ENCODE measurements around the gene C11orf58.

The C11orf58 gene

GRCh38 chr11:16738193-16738946, at the start of gene C11orf58:
Gene C11orf58, plus strand, starts transcription at chr11:16738647. Its CDS starts 132 bp downstream, at chr11:16738779.
- DNase-seq (ENCODE audit: low read depth in 2 of 2) = peak; percentile 86 to 90

DNA sequence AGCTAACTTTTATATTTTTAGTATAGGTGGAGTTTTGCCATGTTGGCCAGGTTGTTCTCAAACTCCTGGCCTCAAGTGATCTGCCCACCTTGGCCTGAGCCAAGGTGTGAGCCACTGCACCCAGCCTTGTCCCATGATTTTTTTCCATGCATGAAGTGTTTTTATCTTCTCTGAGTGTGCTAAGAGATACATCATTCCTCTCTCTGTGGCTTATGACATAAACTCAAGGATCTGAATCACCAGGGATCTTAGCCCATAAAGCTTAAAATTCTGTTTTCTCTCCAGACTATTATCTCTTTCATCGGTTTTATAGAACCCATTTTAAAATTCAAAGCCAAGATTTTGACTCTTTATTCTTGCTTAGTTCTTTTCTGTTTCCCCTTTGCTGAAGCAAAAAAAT, 48.4 kb upstream of the C11orf58 start:
- DNase-seq (ENCODE audit: low read depth in 2 of 2) = no peak

DNA sequence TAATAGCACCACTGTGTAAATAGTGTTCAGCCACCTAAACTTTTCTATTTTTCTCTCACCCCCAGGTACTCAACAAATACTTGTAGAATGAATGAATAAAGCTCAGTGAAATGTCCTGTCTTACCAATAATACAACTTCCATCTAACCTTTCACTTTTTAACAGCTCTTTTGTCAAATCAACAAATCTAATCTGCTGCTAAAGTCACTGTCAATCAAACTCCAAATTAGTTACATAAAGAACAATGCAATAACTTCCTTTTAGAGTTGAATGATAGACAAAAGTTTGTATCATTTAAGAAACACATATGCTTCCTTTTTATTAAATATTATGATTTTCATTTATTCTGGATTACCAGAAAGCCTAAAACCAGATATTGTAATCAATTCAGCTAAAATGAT, 34.7 kb upstream of the C11orf58 start:
- DNase-seq (ENCODE audit: low read depth in 2 of 2) = no peak

GRCh38 chr11:16713594-16713993, 24.9 kb upstream of the C11orf58 start:
- no peak for DNase-seq (ENCODE audit: low read depth in 2 of 2)

- no peak for DNase-seq (ENCODE audit: low read depth in 2 of 2)
Measured at GRCh38 chr11:16722581-16723344, 15.7 kb upstream of the C11orf58 start.

DNA sequence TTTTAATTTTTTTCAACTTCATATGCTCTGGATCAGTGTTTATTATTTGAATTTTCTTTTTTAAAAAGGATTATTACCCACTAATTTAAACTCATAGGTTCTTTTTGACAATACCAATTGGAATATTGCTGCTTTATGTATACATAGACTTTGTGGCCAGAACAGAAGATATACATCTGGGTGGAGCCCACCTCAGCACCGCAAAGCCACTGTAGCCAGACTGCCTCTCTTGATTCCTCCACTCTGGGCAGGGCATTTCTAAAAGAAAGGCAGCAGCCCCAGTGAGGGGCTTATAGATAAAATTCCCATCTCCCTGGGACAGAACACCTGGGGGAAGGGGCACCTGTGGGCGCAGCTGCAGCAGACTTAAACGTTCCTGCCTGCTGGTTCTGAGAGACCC, 10.6 kb upstream of the C11orf58 start:
- DNase-seq (ENCODE audit: low read depth in 2 of 2) = no peak

GRCh38 chr11:16737818-16738192, 642 bp upstream of the C11orf58 start:
- no peak for DNase-seq (ENCODE audit: low read depth in 2 of 2)

DNA sequence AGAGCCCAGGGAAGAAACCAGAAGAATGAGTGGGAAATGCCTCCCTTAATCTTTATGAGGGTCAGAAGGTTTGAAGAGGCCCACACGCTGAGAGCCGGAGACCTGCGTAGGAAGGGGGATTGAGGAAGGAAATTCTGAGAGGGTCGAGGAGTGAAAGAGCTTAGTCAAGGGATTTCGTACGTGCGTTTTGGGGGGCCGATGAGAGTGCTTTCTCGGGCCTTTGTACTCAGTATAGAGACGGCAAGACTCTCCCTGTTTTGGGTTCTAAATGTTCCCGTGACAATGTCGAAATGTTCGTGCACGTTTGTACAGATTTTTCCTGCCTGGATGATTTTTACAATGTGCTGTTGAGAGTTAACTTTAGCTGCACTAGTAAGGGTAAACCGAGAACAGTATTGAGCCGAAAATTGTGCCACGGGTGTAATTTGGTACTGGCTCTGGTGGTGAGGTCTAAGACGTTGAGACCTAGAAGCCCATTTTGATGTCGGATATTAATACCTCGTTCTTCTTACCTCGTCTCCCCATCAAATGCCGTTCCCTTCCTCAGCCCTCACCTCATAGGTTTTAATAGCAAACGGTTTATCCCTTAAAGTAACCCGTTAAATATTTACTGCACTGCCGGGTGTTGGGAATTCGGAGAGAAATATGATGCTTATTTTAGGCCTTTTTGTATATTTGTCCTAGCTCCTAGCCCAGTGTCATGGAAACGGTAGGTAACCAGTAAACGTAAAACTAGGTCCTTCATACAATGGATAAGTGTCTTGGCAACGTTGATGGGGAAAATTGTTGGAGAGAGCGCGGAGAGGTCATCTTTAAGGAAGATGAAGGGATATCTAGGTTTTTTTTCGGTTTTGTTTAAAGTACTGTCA, 734 bp downstream of the C11orf58 start:
- no peak for DNase-seq (ENCODE audit: low read depth in 2 of 2)

GRCh38 chr11:16741473-16741872, 3.0 kb downstream of the C11orf58 start:
- DNase-seq (ENCODE audit: low read depth in 2 of 2) = no peak

DNA sequence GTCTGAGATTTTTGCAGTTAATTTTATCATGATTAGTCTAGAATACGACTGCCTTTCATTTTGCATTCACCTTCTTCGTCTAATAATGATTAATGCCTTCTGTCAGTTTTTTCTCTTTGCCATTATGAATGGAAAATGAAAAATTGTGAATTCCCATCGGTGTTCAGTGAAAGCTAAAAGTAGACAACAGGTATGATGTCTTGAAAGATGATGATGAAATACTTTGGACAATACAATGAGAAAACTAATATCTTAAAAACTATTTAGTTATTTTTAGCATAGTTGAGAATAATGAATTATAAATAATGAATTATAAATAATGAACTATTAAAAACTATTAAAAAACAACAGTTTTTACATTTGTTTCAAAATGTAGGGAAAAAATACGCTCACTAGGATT, 5.0 kb downstream of the C11orf58 start:
- no peak for DNase-seq (ENCODE audit: low read depth in 2 of 2)

- DNase-seq (ENCODE audit: low read depth in 2 of 2) = no peak
Measured at GRCh38 chr11:16744128-16744725, 5.8 kb downstream of the C11orf58 start.

- no peak for DNase-seq (ENCODE audit: low read depth in 2 of 2)
Measured at GRCh38 chr11:16745950-16746605, 7.6 kb downstream of the C11orf58 start.

DNA sequence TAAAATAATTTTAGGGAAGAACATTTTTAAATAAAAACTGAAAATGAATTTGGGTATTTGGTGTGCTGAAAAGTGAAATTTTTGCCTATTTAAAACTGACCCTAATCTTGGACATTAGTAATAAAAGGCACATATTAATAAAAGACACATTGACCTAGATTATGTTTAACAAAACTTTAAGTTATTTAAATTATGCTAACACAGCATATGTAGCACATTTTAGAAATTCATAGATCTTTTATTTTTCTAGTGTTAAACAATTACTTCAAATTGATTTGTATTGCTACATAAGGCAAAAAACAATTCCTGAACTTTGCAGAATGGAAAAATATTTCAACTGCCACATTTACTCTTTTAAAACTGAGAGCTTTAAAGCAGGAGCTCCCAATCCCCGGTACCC, 10.6 kb downstream of the C11orf58 start:
- no peak for DNase-seq (ENCODE audit: low read depth in 2 of 2)

DNA sequence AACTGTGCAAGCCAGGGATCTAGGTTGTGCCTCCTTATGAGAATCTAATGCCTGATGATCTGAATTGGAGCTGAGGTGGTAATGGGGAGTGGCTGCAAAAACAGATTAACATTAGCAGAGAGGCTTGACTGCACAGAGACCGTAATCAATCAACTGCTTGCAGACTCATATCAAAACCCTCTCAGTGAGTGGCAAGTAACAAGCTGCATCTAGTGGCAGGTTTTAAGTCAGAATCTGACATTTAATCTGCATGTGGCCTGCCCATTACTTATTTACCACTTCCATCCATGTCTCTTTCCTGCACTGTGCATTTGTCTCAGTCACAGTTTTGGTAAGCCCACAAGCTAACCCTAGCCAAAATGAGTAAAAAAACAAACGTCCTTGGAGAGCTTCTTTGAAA, 11.2 kb downstream of the C11orf58 start:
- no peak for DNase-seq (ENCODE audit: low read depth in 2 of 2)

- DNase-seq (ENCODE audit: low read depth in 2 of 2) = no peak
Measured at GRCh38 chr11:16750417-16750816, 12.0 kb downstream of the C11orf58 start.

GRCh38 chr11:16758382-16759024, 20.1 kb downstream of the C11orf58 start:
- DNase-seq (ENCODE audit: low read depth in 2 of 2) = no peak

GRCh38 chr11:16759857-16760508, 21.5 kb downstream of the C11orf58 start:
- DNase-seq (ENCODE audit: low read depth in 2 of 2) = no peak

GRCh38 chr11:16763746-16764145, 25.3 kb downstream of the C11orf58 start:
- no peak for DNase-seq (ENCODE audit: low read depth in 2 of 2)

DNA sequence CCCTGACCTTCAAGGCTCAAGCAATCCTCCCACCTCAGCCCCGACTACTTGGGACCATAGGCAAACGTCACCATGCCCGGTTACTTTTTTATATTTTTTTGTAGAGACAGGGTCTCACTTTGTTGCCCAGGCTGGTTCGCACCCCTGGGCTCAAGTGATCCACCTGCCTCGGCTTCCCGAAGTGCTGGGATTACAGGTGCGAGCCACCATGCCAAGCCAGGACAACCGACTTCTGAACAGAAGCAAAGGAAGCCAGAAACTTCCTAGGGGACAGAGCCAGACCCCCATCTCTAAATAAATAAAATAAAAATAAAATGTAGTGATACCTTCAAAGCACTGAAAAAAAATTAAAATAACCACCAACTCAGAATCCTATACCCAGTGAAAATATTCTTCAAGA, 26.4 kb downstream of the C11orf58 start:
- DNase-seq (ENCODE audit: low read depth in 2 of 2) = no peak

GRCh38 chr11:16767137-16767536, 28.7 kb downstream of the C11orf58 start:
- no peak for DNase-seq (ENCODE audit: low read depth in 2 of 2)
